HUES64 (cell line): Measurements from ENCODE around the gene PTTG1.
A peak's percentile ranks its signal among the peaks of the same experiment; 100 is the strongest.
"Not testable (repeated sequence)": the region's sequence is repeated elsewhere in the genome, so short reads cannot be mapped to it uniquely, and the experiment has no call there.

Experiments
- H3K27ac ChIP-seq: 2 replicates; pipeline ENCODE4 v1.7.0; 2013; ENCODE audit warnings: low read depth, low read length, inconsistent platforms
- H3K27me3 ChIP-seq: 2 replicates; pipeline ENCODE4 v1.6.1; 2013; ENCODE audit warnings: mild to moderate bottlenecking, low read length; ENCODE audit not compliant: insufficient read depth
- H3K36me3 ChIP-seq: 2 replicates; pipeline ENCODE4 v1.6.1; 2013; ENCODE audit warnings: mild to moderate bottlenecking, low read length; ENCODE audit not compliant: insufficient read depth
- H3K4me1 ChIP-seq: 2 replicates; pipeline ENCODE4 v1.6.1; 2013; ENCODE audit warnings: mild to moderate bottlenecking, low read length, moderate library complexity; ENCODE audit not compliant: insufficient read depth
- H3K4me3 ChIP-seq: 2 replicates; pipeline ENCODE4 v1.5.1; 2013; ENCODE audit warnings: mild to moderate bottlenecking, low read length, moderate library complexity
- H3K9ac ChIP-seq: 2 replicates; pipeline ENCODE4 v1.6.1; 2013; ENCODE audit warnings: mild to moderate bottlenecking, low read depth, low read length
- H3K9me3 ChIP-seq: 2 replicates; pipeline ENCODE4 v1.6.1; 2013; ENCODE audit warnings: low read depth, low read length; ENCODE audit not compliant: insufficient read depth
- WGBS: fragments of 150-250, 120-280 bp; methylation state at CpG from one replicate; pipeline ENCODE4 v1.1.7; 2013; ENCODE audit warnings: missing lambda C conversion rate; 5-methylcytosine and 5-hydroxymethylcytosine counted together

Gene PTTG1

GRCh38 chr5:160423099-160423498, 1.4 kb downstream of the PTTG1 start:
- H3K9me3 ChIP-seq, result no peaks in the 10 kb centered on the region
- H3K4me1 ChIP-seq, result peaks cover 33% of the 10 kb centered on the region
- WGBS, result 53% methylated on average over 2 of the region's 2 CpGs
- peaks cover 58% of the 10 kb centered on the region for H3K36me3 ChIP-seq
- H3K27ac ChIP-seq, result no peak overlapping the region
- H3K27me3 ChIP-seq, result no peaks in the 10 kb centered on the region
- H3K4me3 ChIP-seq, result peak overlapping the region; percentile 97
- H3K9ac ChIP-seq, result no peak overlapping the region

DNA sequence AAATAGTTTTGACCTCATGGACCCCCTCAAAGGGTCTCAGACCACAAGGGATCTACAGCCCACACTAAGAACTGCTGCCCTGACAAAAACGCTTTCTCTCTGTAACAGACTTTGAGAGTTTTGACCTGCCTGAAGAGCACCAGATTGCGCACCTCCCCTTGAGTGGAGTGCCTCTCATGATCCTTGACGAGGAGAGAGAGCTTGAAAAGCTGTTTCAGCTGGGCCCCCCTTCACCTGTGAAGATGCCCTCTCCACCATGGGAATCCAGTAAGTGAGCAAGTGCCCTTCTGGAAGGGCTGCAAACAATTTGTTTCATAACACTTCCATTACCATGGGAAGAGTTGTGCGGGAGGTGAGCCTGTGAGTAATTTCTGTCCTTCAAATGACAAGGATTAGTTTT, 6.0 kb downstream of the PTTG1 start:
- 95% methylated on average over 4 of the region's 4 CpGs for WGBS
- Histone ChIP-seq H3K4me3 (no peak overlapping the region), H3K36me3 (peaks cover 74% of the 10 kb centered on the region), H3K27ac (no peak overlapping the region), H3K27me3 (no peaks in the 10 kb centered on the region), H3K9ac (no peak overlapping the region), H3K4me1 (peaks cover 12% of the 10 kb centered on the region), H3K9me3 (no peaks in the 10 kb centered on the region)

DNA sequence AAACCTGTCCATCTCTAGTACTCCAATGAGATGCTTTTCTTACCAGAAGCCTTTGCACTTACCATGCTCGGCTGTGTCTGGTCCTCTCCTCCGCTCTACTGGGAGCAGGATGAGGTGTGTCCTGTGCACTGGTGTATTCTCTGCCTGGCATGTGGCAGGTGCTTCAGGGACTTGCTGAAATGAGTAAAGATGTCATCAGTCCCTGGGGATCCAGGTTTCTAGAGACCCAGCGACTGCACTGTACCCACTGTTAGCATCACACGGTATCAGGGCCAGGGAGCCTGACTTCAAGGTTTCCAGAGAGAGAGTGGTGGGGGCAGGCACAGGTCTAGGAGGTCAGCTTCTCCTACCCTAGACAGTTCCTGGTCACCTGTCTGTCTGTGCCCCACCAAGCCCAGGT, 10.5 kb downstream of the PTTG1 start:
- WGBS, result 92% methylated on average over 4 of the region's 4 CpGs
- H3K9me3 ChIP-seq, result no peaks in the 10 kb centered on the region

GRCh38 chr5:160432787-160433186, 11.1 kb downstream of the PTTG1 start:
- Histone ChIP-seq H3K36me3 (peaks cover 23% of the 10 kb centered on the region), H3K4me3 (no peak overlapping the region), H3K9ac (no peak overlapping the region), H3K9me3 (no peaks in the 10 kb centered on the region), H3K4me1 (peaks cover 4% of the 10 kb centered on the region; the same call in 1 of the 2 replicates), H3K27ac (no peak overlapping the region), H3K27me3 (no peaks in the 10 kb centered on the region)
- 90% methylated on average over 7 of the region's 7 CpGs for WGBS

More for the DNA sequence above, 10.5 kb downstream of the PTTG1 start:
- H3K36me3 ChIP-seq, result peaks cover 28% of the 10 kb centered on the region
- H3K27me3 ChIP-seq, result no peaks in the 10 kb centered on the region
- H3K9ac ChIP-seq, result no peak overlapping the region
- H3K27ac ChIP-seq, result no peak overlapping the region
- no peak overlapping the region for H3K4me3 ChIP-seq
- peaks cover 4% of the 10 kb centered on the region; the same call in 1 of the 2 replicates for H3K4me1 ChIP-seq

DNA sequence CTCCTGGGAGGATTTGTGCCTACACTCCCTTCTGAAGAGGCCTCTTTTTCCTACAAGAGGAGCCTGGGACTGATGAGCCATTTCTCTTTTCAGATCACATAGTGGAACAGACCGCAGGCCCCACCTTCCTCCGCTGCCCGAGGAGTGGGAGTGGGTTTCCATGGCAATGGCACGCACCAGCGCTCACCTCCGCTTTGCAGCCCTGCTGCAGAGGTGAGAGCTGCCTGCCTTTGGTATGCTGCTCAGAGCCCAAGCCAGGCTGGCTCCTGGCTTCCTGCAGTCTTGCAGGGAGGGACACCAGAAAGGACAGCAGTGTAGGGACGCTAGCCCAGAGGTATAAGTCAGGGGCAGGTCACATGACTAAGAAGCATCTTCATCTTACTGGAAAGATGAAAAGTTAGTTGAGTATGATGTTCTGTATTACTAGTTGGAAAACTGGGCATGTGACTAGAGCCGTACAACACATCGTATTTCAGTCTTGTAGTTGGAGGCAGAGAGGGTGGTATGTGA, 12.4 kb downstream of the PTTG1 start:
- WGBS, result 73% methylated on average over 9 of the region's 9 CpGs
- H3K4me1 ChIP-seq, result peaks cover 4% of the 10 kb centered on the region; the same call in 1 of the 2 replicates
- H3K27ac ChIP-seq, result no peak overlapping the region
- peaks cover 10% of the 10 kb centered on the region for H3K36me3 ChIP-seq
- H3K27me3 ChIP-seq, result no peaks in the 10 kb centered on the region
- H3K9me3 ChIP-seq, result no peaks in the 10 kb centered on the region
- no peak overlapping the region for H3K4me3 ChIP-seq
- no peak overlapping the region for H3K9ac ChIP-seq

DNA sequence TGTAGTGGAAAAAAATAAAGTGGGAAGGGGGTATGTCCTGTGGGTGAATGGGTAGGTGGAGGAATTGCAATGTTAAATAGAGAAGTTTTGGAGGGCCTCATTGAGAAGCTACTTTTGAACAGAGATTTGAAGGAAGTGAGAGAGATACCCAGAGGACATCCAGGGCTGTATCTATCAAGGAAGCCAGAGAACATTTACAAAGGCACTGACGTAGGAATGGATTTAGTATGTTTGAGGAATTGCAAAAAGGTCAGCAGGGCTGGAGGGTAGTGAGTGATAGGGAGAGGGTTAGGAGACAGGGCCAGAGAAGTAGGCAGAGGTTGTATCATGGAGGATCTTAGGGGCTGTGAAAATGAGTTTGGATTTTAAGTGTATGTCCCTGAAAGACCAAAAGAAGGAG, 13.9 kb downstream of the PTTG1 start:
- Histone ChIP-seq H3K36me3 (no peaks in the 10 kb centered on the region), H3K9ac (no peak overlapping the region), H3K9me3 (no peaks in the 10 kb centered on the region), H3K4me3 (no peak overlapping the region), H3K27ac (no peak overlapping the region), H3K27me3 (no peaks in the 10 kb centered on the region), H3K4me1 (peaks cover 4% of the 10 kb centered on the region; the same call in 1 of the 2 replicates)
- 88% methylated on average over 1 of the region's 1 CpG for WGBS

DNA sequence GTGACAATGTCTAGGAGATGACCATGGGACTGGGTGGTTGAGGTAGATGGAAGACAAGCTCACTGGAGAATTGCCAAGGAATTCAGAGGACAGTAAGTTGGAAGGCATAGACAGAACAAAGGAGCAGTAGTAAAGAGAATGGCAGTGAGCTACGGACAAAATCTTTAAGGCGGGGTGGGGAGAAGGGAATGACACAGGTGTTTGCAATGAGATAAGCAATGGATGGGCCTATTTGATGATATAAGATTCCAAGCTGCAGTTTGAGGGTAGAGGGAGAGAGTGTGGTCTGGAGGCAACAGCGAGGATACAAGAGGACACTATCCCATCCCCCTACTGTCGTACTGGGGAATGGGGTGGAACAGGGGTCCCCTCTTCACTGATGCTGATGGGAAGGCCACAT, 14.4 kb downstream of the PTTG1 start:
- Histone ChIP-seq H3K4me3 (no peak overlapping the region), H3K4me1 (peaks cover 4% of the 10 kb centered on the region; the same call in 1 of the 2 replicates), H3K27ac (no peak overlapping the region), H3K36me3 (no peaks in the 10 kb centered on the region), H3K9ac (no peak overlapping the region), H3K27me3 (no peaks in the 10 kb centered on the region), H3K9me3 (no peaks in the 10 kb centered on the region)
- WGBS, result 94% methylated on average over 4 of the region's 4 CpGs

DNA sequence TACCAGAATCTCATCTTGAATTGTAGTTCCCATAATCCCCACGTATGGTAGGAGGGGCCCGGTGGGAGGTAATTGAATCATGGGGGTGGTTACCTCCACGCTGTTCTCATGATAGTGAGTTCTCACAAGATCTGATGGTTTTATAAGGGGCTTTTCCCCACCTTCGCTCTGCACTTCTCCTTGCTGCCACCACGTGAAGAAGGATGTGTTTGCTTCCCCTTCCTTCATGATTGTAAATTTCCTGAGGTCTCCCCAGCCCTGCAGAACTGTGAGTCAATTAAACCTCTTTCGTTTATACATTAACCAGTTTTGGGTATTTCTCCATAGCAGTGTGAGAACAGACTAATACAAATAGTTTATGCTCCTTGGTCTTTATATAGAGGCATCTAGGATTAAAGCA, 15.0 kb downstream of the PTTG1 start:
- H3K9ac ChIP-seq, H3K27ac ChIP-seq, H3K27me3 ChIP-seq, H3K4me3 ChIP-seq, H3K36me3 ChIP-seq, H3K9me3 ChIP-seq, H3K4me1 ChIP-seq: not testable (repeated sequence)
- WGBS, result 80% methylated on average over 6 of the region's 6 CpGs

DNA sequence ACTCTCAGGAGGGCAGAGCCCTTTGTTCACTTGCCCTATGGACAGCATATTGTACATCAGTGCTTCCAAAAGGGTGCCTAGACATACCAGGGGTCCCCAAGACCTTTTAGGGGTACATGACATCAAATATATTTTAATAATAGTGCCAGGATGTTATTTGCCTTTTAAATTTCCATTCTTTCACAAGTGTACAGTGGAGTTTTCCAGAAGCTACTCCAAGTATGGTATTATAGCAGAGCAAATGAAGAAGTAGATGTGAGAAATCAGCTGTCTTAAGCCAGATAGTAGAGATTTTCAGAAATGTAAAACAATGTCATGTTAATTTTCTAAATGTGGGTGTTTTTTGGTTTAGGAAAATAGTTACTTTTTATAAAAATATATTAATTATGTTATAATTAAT, 15.6 kb downstream of the PTTG1 start:
- H3K9ac ChIP-seq, result no peak overlapping the region
- H3K27me3 ChIP-seq, result no peaks in the 10 kb centered on the region
- H3K4me1 ChIP-seq, result peaks cover 4% of the 10 kb centered on the region; the same call in 1 of the 2 replicates
- no peak overlapping the region for H3K27ac ChIP-seq
- no peak overlapping the region for H3K4me3 ChIP-seq
- no peaks in the 10 kb centered on the region for H3K36me3 ChIP-seq
- no peaks in the 10 kb centered on the region for H3K9me3 ChIP-seq

- peak overlapping the region; percentile 48 for H3K4me3 ChIP-seq
- H3K9me3 ChIP-seq, result no peaks in the 10 kb centered on the region
- WGBS, result 13% methylated on average over 18 of the region's 18 CpGs
- H3K27ac ChIP-seq, result no peak overlapping the region
- H3K36me3 ChIP-seq, result no peaks in the 10 kb centered on the region
- no peaks in the 10 kb centered on the region for H3K27me3 ChIP-seq
- no peak overlapping the region for H3K9ac ChIP-seq
- peaks cover 4% of the 10 kb centered on the region for H3K4me1 ChIP-seq
Observed at GRCh38 chr5:160438316-160439204, 16.9 kb downstream of the PTTG1 start.

- H3K4me1 ChIP-seq, result peaks cover 3% of the 10 kb centered on the region; the same call in 1 of the 2 replicates
- H3K9me3 ChIP-seq, result no peaks in the 10 kb centered on the region
- H3K27me3 ChIP-seq, result no peaks in the 10 kb centered on the region
- H3K36me3 ChIP-seq, result no peaks in the 10 kb centered on the region
- H3K9ac ChIP-seq, result no peak overlapping the region
- peak overlapping the region; percentile 48 for H3K4me3 ChIP-seq
- 14% methylated on average over 11 of the region's 11 CpGs for WGBS
- no peak overlapping the region for H3K27ac ChIP-seq
Observed at GRCh38 chr5:160439205-160439600, 17.5 kb downstream of the PTTG1 start.
